GM12878 (cell line): Measurements from ENCODE around the gene KIRREL3. TPM values are rescaled to one million over a fixed set of nuclear protein-coding genes. Genes with fewer than 3 reads are reported as not detected.

Experiments used
- ATAC-seq: fragments of 200-7000 bp; cut with Tn5 transposase; 3 replicates; pipeline ENCODE4 v1.9.1; 2020; ENCODE audit warnings: mild to moderate bottlenecking, moderate library complexity
- BruUV-seq: library from RNA; stranded (reverse); fragments of 400-500 nt; replicated peaks from 2 replicates; lab custom pipeline; 2021; lab: Mats Ljungman, UMichigan
- CTCF ChIA-PET: fragments of 300-600 bp; sonication (Branson Sonifier 250); formaldehyde crosslinking; extraction: SDS; loops from one replicate; lab custom pipeline; 2021; ENCODE audit warnings: inconsistent platforms; lab: Yijun Ruan, JAX
- POLR2A ChIA-PET: fragments of 350-600 bp; formaldehyde crosslinking; extraction: SDS; loops from one replicate; lab custom pipeline; 2021; ENCODE audit warnings: inconsistent platforms; lab: Charles Lee
- RAD21 ChIA-PET: fragments of 300-600 bp; sonication (Branson Sonifier 250); formaldehyde crosslinking; loops from one replicate; lab custom pipeline; 2023; ENCODE audit warnings: antibody characterized with exemption; ENCODE audit not compliant: unreplicated experiment; lab: Charles Lee
- SMC1A ChIA-PET: fragments of 300-600 bp; sonication (Branson Sonifier 250); formaldehyde crosslinking; loops from one replicate; lab custom pipeline; 2023; ENCODE audit not compliant: unreplicated experiment, uncharacterized antibody; lab: Charles Lee
- DNase-seq: peaks from one replicate; pipeline ENCODE4 v3.0.0-alpha.2; 2011; ENCODE audit warnings: low read depth, low spot score
- FAIRE-seq: peaks from 3 replicates; lab custom pipeline; 2011; peaks lifted over from hg19 to GRCh38; lab: Jason Lieb, UNC
- H2AFZ ChIP-seq: 2 replicates; pipeline ENCODE4 v1.6.0; 2011; ENCODE audit warnings: low read depth, low read length, control low read depth; ENCODE audit not compliant: control insufficient read depth
- H3K27ac ChIP-seq: 2 replicates; pipeline ENCODE4 v1.5.1; 2011; ENCODE audit warnings: control low read depth; ENCODE audit not compliant: control insufficient read depth, insufficient read depth
- H3K27me3 ChIP-seq, 2 experiments: replicated peaks in 1 of 2; 2 replicates each; pipeline versions ENCODE4 v1.6.0 to v1.6.1; 2011; ENCODE audit warnings: low read length in 1 of 2; ENCODE audit not compliant: control insufficient read depth in 2 of 2, insufficient read depth in 2 of 2
- H3K36me3 ChIP-seq, 2 experiments: 2 replicates each; pipeline ENCODE4 v1.5.1; 2011; ENCODE audit warnings: low read length in 1 of 2; ENCODE audit not compliant: control insufficient read depth in 2 of 2, insufficient read depth in 2 of 2
- H3K4me1 ChIP-seq: 2 replicates; pipeline ENCODE4 v1.6.1; 2011; ENCODE audit warnings: mild to moderate bottlenecking, low read length, moderate library complexity, mixed read lengths; ENCODE audit not compliant: control insufficient read depth, insufficient read depth
- H3K4me2 ChIP-seq: 2 replicates; pipeline ENCODE4 v1.6.0; 2011; ENCODE audit warnings: control low read depth; ENCODE audit not compliant: control insufficient read depth, insufficient read depth
- H3K4me3 ChIP-seq: fragments of 200-600 bp; sonication (generic); 2 replicates; pipeline ENCODE4 v1.5.1; 2016
- H3K79me2 ChIP-seq: 2 replicates; pipeline ENCODE4 v1.6.0; 2011; ENCODE audit warnings: low read length; ENCODE audit not compliant: control insufficient read depth, insufficient read depth
- H3K9ac ChIP-seq: 2 replicates; pipeline ENCODE4 v1.8.0; 2011; ENCODE audit warnings: low read length, control low read depth, mixed read lengths; ENCODE audit not compliant: control insufficient read depth, insufficient read depth
- H3K9me3 ChIP-seq: replicated peaks from 3 replicates; pipeline ENCODE4 v1.5.1; 2011; ENCODE audit warnings: mild to moderate bottlenecking, low read length; ENCODE audit not compliant: control insufficient read depth, insufficient read depth
- H4K20me1 ChIP-seq: 2 replicates; pipeline ENCODE4 v1.6.0; 2011; ENCODE audit not compliant: control insufficient read depth, insufficient read depth
- BRCA1 ChIP-seq: IDR thresholded peaks from 2 replicates; pipeline ENCODE4 v1.6.1; 2011; ENCODE audit warnings: low read depth, low read length, improper control_type of control experiment
- EED ChIP-seq: sonication (generic); IDR thresholded peaks from 2 replicates; pipeline ENCODE4 v1.6.1; 2016; ENCODE audit warnings: antibody characterized with exemption, low read depth
- EP300 ChIP-seq, 2 experiments: fragments of 150-350 bp in 1 of 2; IDR thresholded peaks; 2 replicates each; pipeline ENCODE4 v1.6.1; 2011 to 2012; ENCODE audit warnings: low read depth in 2 of 2, low read length in 2 of 2, borderline replicate concordance in 1 of 2, improper control_type of control experiment in 1 of 2, inconsistent platforms in 1 of 2; ENCODE audit not compliant: control insufficient read depth in 1 of 2
- FOS ChIP-seq: IDR thresholded peaks from 3 replicates; pipeline ENCODE4 v1.6.1; 2011; ENCODE audit warnings: borderline replicate concordance; ENCODE audit not compliant: insufficient read length; ENCODE audit errors: extremely low read depth
- LARP7 ChIP-seq: fragments of 450-650 bp; IDR thresholded peaks from 2 replicates; pipeline ENCODE4 v1.6.1; 2017; ENCODE audit warnings: mild to moderate bottlenecking
- MEF2A ChIP-seq: IDR thresholded peaks from 2 replicates; pipeline ENCODE4 v1.6.1; 2011; ENCODE audit warnings: low read depth, mild to moderate bottlenecking, low read length, moderate library complexity; ENCODE audit not compliant: insufficient read depth
- MYB ChIP-seq: fragments of 150-350 bp; IDR thresholded peaks from 2 replicates; pipeline ENCODE4 v1.6.1; 2014; ENCODE audit warnings: mild to moderate bottlenecking, low read depth, low read length, borderline replicate concordance
- NFXL1 ChIP-seq: fragments of 450-650 bp; IDR thresholded peaks from 2 replicates; pipeline ENCODE4 v1.6.1; 2017; ENCODE audit warnings: antibody characterized with exemption, mild to moderate bottlenecking, borderline replicate concordance
- NFYB ChIP-seq: IDR thresholded peaks from 2 replicates; pipeline ENCODE4 v1.6.1; 2011; ENCODE audit warnings: low read depth, mild to moderate bottlenecking, low read length, improper control_type of control experiment, moderate library complexity; ENCODE audit not compliant: insufficient read depth
- NRF1 ChIP-seq: conservative IDR thresholded peaks from 2 replicates; pipeline ENCODE4 v1.6.1; 2011; ENCODE audit warnings: mild to moderate bottlenecking, low read depth, low read length, improper control_type of control experiment
- POU2F2 ChIP-seq: IDR thresholded peaks from 3 replicates; pipeline ENCODE4 v1.6.1; 2011; ENCODE audit warnings: low read depth, mild to moderate bottlenecking, low read length, borderline replicate concordance
- WRNIP1 ChIP-seq: IDR thresholded peaks from 2 replicates; pipeline ENCODE4 v1.6.1; 2011; ENCODE audit warnings: low read depth, low read length, improper control_type of control experiment, borderline replicate concordance
- ZNF24 ChIP-seq: fragments of 450-650 bp; IDR thresholded peaks from 2 replicates; pipeline ENCODE4 v1.6.1; 2017; ENCODE audit warnings: antibody characterized with exemption, mild to moderate bottlenecking
- ZNF622 ChIP-seq: fragments of 450-650 bp; IDR thresholded peaks from 2 replicates; pipeline ENCODE4 v1.6.1; 2017; ENCODE audit warnings: mild to moderate bottlenecking, inconsistent platforms
- WGBS: methylation state at CpG from one replicate; pipeline ENCODE4 v1.1.6; 2016; ENCODE audit warnings: low lambda C conversion rate; ENCODE audit not compliant: insufficient replicate concordance, insufficient coverage; ENCODE audit errors: missing lambda C conversion rate; 5-methylcytosine and 5-hydroxymethylcytosine counted together
- in situ Hi-C: fragments of 300-500 bp; cut with MboI; formaldehyde crosslinking; loops from 9 replicates; pipeline ENCODE4 v1.14.3; 2018; ENCODE audit warnings: mixed read lengths
- intact Hi-C: fragments of 100-400 bp; cut with micrococcal nuclease; formaldehyde crosslinking; loops from one replicate; pipeline ENCODE4 v1.14.2; 2022; ENCODE audit not compliant: unreplicated experiment
- polyA plus RNA-seq, 11 experiments: library from polyadenylated mRNA; depleted of rRNA in 4 of 11; unstranded in 6 of 11; stranded (reverse) in 5 of 11; fragments of >200 nt; fragmentation: Nextera tagmentation in 4 of 11; fragmentation: Illumina TruSeq in 1 of 11; extraction: Ambion mirVana in 4 of 11; extraction: Trizol in 1 of 11; gene quantifications; 1 replicate in 1 of 11; 2 replicates in 10 of 11; pipeline versions ENCODE4 v1.2.1 to v1.2.3, GENCODE V29; 2011 to 2016; ENCODE audit warnings: inconsistent platforms in 2 of 11, missing spikeins in 2 of 11, low read depth in 1 of 11
- total RNA-seq, 4 experiments: library from RNA; depleted of rRNA in 3 of 4; stranded (reverse); fragments of >200 nt in 3 of 4; fragmentation: Illumina TruSeq in 1 of 4; extraction: Trizol in 1 of 4; gene quantifications; 2 replicates each; pipeline versions ENCODE4 v1.2.1 to v1.2.3, GENCODE V29; 2013 to 2021
- TF ChIP-seq, protein P1 (sequence below): fragments of 450-650 bp; formaldehyde crosslinking; IDR thresholded peaks from 2 replicates; pipeline ENCODE4 v1.5.0; 2022; ENCODE audit warnings: mild to moderate bottlenecking, missing genetic modification characterization

Gene KIRREL3
- total and polyA plus RNA-seq, 10 of the 15 experiments (the other 5 are each of a cell fraction or from before 2014, with no cell fraction given): under 0.01 TPM; not detected in 9

DNA sequence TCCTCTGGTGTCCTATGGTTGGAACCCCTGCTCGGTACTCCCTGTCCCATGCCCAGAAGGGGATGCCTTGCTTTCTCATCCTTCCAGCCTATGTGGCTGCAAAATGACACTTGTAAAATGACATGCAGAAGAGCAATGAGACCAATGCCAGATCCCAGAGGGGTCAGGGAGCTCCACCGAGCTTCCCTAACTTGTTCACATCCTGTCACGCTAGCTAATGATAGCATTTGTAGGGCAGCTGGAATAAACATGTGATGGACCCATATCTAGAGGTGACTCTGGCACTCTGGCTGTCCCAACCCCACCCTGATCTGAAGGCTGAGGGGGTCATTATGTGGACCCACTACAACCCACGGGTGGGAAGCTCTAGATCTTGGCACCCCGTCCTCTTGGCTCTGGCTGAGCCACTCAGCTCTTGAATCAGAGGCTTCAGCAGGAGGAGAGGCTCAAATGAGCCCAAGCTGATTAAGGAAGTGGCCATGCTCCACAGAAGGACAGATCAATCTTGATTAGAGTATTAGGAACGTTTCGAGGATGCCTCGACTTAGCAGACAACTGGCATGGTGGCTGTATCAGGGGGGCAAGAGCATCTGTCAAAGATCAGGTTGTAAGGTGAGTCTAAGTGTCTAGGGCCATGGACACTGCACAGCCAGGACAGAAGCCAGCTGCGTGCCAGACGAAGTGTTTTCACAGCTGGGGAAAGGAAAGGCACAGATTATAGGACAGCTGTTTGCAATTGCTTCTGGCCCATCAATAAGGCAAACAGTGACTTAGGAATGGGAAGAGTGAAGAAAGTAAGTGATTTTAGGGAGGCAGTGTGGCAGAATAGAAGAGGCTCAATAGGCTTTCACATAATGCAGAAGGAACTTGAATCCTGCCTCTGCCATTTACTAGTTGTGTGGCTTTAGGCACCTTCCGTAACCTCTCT is 182.8 kb downstream of the KIRREL3 start (continued):
- TF ChIP-seq POU2F2: no peak

DNA sequence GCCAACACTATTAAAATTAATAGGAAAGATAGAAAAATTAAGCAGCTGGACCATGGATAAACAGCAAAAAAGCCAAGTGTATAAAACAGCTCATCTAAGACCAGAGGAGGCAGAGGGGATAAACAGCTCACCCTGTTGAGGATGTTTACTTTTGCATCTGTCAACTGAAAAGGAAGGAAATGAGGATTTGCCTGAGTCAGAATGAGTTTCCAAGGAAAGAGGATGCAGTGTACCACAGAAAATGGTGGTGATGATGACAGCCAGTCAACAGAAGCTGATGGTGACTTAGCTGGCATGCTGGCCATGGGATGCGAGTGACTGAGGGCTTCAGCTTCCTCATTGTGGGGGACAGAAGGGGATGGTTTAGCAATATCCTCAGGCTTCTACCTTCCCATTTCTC is 183.5 kb downstream of the KIRREL3 start:
- no peaks in the 10 kb centered on the region for H3K4me1 ChIP-seq
- POLR2A ChIA-PET: no interaction called here
- FAIRE-seq: no peak
- no peak overlapping the region for H3K27ac ChIP-seq
- H3K36me3 ChIP-seq: no peaks in the 10 kb centered on the region
- peaks cover 3 to 4% of the 10 kb centered on the region in 2 experiments; a peak in 3 of 4 replicates for H3K27me3 ChIP-seq
- in situ Hi-C loops: no loop called here
- 13% methylated on average over 1 of the region's 1 CpG for WGBS
- H3K9ac ChIP-seq: no peak overlapping the region
- no peaks in the 10 kb centered on the region for H3K9me3 ChIP-seq
- DNase-seq: no peak
- no peak overlapping the region for H2AFZ ChIP-seq
- no peaks in the 10 kb centered on the region for H3K79me2 ChIP-seq
- intact Hi-C loops: no loop called here
- RAD21 ChIA-PET: no interaction called here
- BruUV-seq: no TSS peak
- H3K4me3 ChIP-seq: no peak overlapping the region
- SMC1A ChIA-PET: no interaction called here
- ATAC-seq: no peak
- H4K20me1 ChIP-seq: no peaks in the 10 kb centered on the region
- CTCF ChIA-PET: no interaction called here
- no peak overlapping the region for H3K4me2 ChIP-seq
- TF ChIP-seq NFXL1: no peak
- TF ChIP-seq MEF2A: no peak
- TF ChIP-seq NFYB: no peak
- no peak for TF ChIP-seq FOS
- no peak for TF ChIP-seq NRF1
- TF ChIP-seq ZNF622: no peak
- TF ChIP-seq EP300 (IDR thresholded peaks at IDR 0.05; ENCODE audit: borderline replicate concordance in 1 of 2, control insufficient read depth in 1 of 2, low read depth in 2 of 2, low read length in 2 of 2): no peak
- no peak for TF ChIP-seq MYB
- no peak for TF ChIP-seq LARP7
- TF ChIP-seq, protein P1, sequence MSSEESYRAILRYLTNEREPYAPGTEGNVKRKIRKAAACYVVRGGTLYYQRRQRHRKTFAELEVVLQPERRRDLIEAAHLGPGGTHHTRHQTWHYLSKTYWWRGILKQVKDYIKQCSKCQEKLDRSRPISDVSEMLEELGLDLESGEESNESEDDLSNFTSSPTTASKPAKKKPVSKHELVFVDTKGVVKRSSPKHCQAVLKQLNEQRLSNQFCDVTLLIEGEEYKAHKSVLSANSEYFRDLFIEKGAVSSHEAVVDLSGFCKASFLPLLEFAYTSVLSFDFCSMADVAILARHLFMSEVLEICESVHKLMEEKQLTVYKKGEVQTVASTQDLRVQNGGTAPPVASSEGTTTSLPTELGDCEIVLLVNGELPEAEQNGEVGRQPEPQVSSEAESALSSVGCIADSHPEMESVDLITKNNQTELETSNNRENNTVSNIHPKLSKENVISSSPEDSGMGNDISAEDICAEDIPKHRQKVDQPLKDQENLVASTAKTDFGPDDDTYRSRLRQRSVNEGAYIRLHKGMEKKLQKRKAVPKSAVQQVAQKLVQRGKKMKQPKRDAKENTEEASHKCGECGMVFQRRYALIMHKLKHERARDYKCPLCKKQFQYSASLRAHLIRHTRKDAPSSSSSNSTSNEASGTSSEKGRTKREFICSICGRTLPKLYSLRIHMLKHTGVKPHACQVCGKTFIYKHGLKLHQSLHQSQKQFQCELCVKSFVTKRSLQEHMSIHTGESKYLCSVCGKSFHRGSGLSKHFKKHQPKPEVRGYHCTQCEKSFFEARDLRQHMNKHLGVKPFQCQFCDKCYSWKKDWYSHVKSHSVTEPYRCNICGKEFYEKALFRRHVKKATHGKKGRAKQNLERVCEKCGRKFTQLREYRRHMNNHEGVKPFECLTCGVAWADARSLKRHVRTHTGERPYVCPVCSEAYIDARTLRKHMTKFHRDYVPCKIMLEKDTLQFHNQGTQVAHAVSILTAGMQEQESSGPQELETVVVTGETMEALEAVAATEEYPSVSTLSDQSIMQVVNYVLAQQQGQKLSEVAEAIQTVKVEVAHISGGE (CRISPR knock-in tag): no peak
- TF ChIP-seq ZNF24: no peak
- no peak for TF ChIP-seq WRNIP1
- TF ChIP-seq EED: no peak
- TF ChIP-seq BRCA1: no peak
